NCI-H345 treated with DMSO at 0.1 percent for 48 hours (cell line): ENCODE measurements around the gene ALOX5AP.

Experiments used
- DNase-seq: peaks from one replicate; lab custom pipeline; 2025; ENCODE audit not compliant: unreplicated experiment; lab: John Stamatoyannopoulos, UW

The ALOX5AP gene

DNA sequence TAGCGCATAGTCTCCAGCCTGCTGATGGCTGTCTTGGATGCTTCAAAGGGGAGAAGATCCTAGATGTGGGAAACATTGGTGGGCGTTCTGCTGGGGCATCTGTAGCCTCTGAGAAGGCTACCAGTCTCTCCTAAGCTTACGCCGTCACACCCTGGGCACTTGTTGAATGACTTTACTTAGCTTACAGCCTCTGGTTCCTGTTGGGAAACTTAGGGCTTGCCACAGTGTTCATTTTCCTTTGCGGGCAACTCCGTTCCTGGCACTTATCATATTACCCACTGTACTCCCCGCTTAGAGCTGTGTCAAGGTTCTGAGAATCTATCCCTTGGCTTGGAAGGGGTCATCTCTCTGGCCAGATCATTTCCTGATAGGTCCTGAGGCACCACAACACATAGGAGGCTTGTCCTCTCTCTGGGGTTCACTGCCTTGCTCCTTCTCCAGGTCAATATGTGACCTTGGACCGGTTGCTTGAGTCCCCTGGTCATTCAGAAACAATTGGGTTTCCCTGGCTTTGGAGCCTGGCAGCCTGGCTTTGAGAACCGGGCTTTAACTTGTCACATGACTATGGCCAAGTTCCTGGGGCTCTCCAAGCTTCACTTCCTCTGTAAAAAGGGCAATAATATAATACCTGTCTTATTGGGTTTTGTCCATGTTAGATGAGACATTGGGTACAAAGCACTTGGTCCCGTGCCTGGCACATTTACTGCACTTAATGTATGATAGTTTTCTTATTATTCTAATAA is 20.5 kb upstream of the ALOX5AP start:
- DNase-seq, result no peak

DNA sequence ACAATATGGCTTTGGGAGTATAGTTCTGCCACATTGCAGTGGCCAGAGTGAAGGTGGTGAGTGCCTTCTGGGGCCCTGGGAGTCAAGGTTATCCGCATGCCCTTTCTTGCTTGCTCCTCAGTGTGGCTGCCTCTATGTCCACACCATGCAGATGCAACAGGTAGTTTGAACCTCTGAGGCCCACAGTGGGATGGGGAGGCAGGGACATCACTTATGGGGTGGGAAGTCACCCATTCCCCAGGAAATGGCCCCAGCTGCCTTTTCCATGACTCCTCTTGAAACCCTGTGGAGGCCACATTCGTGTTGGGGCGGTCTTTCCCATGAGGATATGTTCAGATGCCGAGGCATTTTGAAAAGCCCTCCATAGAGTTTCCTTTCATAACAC is 20.0 kb upstream of the ALOX5AP start:
- no peak for DNase-seq

- no peak for DNase-seq
These were observed 19.5 kb upstream of the ALOX5AP start for GRCh38 chr13:30715837-30716236.

DNA sequence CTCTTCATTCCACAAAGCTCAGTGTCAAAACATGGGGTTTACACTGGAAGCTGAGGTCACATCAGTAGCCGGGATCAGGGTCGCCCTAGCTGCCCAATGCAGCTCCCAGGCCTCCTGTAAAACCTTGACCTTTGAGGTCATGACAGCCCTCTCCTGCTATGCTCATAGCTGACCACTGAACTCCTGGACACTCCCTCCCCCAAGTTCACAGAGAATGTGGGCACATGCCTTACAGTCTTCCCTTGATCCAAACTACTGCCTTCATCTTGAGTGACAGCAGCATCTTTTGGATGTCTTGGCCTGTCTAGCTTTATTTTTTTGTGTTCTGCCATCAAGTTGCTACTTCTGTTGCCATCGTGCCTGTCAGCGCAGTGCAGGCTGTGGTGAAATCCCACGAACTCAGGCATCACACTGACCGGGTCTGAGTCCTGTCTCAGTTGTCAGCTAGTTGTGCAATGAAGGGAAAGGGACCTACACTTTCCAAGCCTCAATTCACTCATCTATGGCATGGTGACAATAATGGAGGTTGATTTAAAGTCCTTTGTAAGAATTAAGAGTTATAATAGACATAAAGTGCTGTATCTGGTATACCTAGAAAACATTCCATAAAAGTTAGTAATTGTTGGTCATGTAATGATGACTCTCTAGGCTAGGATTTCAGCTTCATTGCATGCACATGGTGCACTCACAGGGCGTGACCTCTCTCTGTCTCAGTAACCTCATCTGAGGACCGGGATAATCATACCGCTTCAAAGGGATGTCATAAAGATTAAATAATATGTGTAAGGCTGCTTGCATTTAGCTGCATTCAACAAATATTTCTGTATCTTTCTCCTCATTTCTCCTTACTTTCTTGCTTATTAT is 16.4 kb upstream of the ALOX5AP start:
- DNase-seq, result no peak

- no peak for DNase-seq
These were observed 15.8 kb upstream of the ALOX5AP start for GRCh38 chr13:30719525-30719914.

- DNase-seq, result no peak
These were observed 15.0 kb upstream of the ALOX5AP start for GRCh38 chr13:30720172-30720869.

DNA sequence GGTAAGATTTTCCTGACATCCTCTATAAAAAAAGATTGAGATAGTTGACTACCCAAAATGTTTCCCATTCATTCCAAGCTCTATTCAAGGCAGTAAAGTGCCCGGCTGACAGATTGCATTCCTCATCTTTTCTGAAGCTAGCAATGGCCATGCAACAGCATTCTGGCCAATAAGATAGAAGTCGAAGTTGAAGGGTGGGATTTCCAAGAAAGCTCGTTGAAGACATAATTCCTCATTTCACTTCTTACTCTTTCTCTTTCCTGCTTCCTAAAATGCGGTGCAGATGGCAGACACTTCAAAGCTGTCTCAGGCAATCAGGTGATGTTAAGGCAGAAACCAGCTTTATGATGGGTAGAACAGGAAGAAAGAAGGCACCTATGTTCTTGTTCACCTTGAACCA is 13.4 kb upstream of the ALOX5AP start:
- DNase-seq, result no peak

DNA sequence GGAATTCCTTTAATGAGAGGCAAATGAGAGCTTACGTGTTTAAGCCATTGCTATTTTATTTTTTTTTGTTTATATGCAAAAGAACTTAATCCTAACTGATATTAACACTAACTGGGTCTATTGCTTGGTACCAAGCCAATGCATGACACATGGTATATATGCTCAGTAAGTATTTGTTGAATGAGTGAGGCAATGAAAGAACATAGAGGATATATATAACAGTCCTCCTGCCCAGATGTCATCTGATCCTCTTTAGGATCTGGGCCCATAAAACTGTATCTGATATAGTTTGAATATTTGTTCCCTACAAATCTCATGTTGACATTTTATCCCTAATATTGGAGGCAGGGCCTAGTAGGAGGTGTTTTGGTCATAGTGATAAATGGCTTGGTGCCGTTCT is 13.0 kb upstream of the ALOX5AP start:
- no peak for DNase-seq

DNA sequence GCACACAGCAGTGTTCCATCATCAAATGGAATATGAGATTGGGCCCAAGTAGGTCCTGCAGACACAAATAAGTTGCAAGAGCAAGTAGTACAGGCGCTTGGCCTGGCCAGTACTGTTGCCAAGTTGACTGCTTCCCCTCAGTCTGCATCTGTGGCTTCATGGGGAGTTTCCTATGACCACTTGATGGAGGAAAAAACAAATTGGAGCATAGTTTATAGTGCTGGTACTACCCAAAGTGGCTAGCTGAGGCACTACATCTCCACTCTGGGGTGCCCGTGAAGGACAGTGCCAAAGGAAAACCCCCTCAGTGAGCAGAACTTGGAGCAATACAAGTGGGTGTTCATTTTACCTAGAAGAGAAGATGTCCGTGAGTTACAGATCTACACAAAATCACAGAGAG is 10.6 kb upstream of the ALOX5AP start:
- DNase-seq, result no peak

- no peak for DNase-seq
These were observed 9.8 kb upstream of the ALOX5AP start for GRCh38 chr13:30725326-30726085.

- DNase-seq, result no peak
These were observed 9.2 kb upstream of the ALOX5AP start for GRCh38 chr13:30726192-30726591.

- no peak for DNase-seq
These were observed 7.6 kb upstream of the ALOX5AP start for GRCh38 chr13:30727491-30728355.

DNA sequence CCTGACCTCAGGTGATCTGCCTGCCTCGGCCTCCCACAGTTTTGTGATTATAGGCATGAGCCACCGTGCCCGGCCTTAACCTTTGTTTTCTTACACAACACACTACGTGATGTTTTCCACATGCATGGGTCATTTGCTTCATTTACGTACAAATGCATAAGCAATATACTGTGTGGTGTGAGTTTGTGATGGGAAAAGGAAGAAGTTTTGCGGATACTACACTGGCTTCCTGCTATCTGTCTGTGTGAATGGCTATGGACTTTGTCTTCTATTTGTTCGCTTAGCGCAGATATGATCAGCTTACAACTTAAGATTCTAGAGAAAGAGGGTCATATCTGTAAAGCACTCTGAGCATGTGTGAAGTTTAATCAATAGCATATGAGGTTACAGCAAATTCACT is 5.5 kb upstream of the ALOX5AP start:
- DNase-seq, result no peak

DNA sequence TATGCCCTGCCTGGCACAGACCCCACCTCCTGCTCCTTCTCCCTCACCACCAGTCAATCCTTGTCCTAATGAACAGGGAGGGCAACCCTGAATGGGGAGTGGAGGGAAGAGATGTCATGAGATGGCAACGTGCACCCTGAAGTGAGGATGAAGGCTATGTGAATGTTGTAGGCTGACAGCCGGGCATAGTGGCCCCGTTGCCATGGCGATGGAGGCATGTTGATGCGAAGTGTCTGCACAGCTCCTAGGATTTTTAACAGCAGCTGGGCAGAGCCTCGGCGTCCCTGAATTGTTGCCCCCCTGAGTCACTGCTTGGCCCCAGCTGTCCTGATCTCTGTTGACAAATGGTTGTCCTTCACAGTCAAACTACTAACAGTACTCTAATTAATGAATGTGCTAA is 4.8 kb upstream of the ALOX5AP start:
- no peak for DNase-seq

GRCh38 chr13:30731361-30732045 is 3.8 kb upstream of the ALOX5AP start:
- no peak for DNase-seq

DNA sequence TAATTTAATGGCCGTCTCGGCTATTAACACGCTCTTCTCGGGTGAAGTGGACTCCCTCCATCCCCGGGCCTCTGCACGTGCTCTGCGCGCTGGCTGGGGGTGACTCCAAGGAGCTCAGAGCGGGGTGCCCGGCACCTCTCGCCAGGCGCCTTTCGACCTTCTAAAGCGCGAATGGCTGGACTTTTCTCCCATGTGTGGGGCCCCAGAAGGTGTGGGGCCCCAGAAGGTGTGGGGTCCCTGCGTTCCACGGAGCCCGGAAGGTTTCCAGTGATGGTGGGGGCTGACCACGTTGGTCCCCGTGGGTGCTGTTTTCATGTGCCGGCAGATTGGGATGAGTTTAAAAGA is 3.3 kb upstream of the ALOX5AP start:
- no peak for DNase-seq

DNA sequence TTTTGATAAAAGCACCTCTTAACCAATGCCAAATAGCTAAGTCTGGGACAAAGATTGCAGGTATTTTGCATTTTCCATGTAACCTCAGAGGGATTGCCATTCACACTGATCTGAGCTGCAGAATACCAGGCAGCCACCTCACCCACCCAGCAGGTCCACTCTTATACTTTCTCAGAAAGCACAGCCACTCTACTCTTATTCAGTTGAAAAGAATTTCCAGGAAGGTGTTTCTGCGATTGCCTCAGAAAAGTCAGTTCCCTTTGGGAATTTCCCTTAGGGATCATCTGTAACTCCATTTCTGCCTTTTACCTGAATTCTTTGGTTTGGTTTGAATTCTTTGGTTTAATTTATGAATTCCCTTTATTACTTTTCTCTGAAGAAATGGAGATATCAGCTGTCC is 904 bp upstream of the ALOX5AP start:
- no peak for DNase-seq

GRCh38 chr13:30735872-30736175 is 481 bp downstream of the ALOX5AP start:
- no peak for DNase-seq

- no peak for DNase-seq
These were observed 1.3 kb downstream of the ALOX5AP start for GRCh38 chr13:30736461-30737320.
